HFFc6 (cell line): ENCODE results near the gene HAO1. TPM values are rescaled to one million over a fixed set of nuclear protein-coding genes. Genes with fewer than 3 reads are reported as not detected.

Source experiments
- DNase-seq: peaks from one replicate; pipeline ENCODE4 v3.0.0-alpha.2; 2018
- H3K27ac Mint-ChIP-seq: 2 replicates; pipeline ENCODE4 v1.8.0; 2020; ENCODE audit warnings: mild to moderate bottlenecking, mixed read lengths
- H3K27me3 Mint-ChIP-seq: 2 replicates; pipeline ENCODE4 v1.8.0; 2021; ENCODE audit warnings: mild to moderate bottlenecking, moderate library complexity, mixed read lengths; ENCODE audit not compliant: insufficient read depth
- H3K36me3 Mint-ChIP-seq: 2 replicates; pipeline ENCODE4 v1.8.0; 2021; ENCODE audit warnings: low read depth, mixed read lengths
- H3K4me1 Mint-ChIP-seq: 2 replicates; pipeline ENCODE4 v1.8.0; 2020; ENCODE audit warnings: low read depth, mixed read lengths
- H3K4me3 Mint-ChIP-seq: 2 replicates; pipeline ENCODE4 v1.8.0; 2020; ENCODE audit warnings: mild to moderate bottlenecking, moderate library complexity, mixed read lengths
- H3K9me3 Mint-ChIP-seq: 2 replicates; pipeline ENCODE4 v1.8.0; 2020; ENCODE audit warnings: mild to moderate bottlenecking, mixed read lengths
- total RNA-seq, 6 experiments: library from RNA; stranded (reverse); fragmentation: NEBNext Ultra II Directional; extraction: Animal tissue kit (Norgen Biotek cat#: 25700); gene quantifications; 2 replicates in 1 of 6; 3 replicates in 5 of 6; pipeline ENCODE4 v1.2.3, GENCODE V29; 2021
- TF ChIP-seq, protein P1 (sequence below): fragments of 200-600 bp; sonication (generic); IDR thresholded peaks from 2 replicates; pipeline ENCODE4 v1.5.0; 2021; ENCODE audit warnings: antibody characterized with exemption, mild to moderate bottlenecking

HAO1 gene
- total RNA-seq, 6 experiments from 2014 or later, result not detected

DNA sequence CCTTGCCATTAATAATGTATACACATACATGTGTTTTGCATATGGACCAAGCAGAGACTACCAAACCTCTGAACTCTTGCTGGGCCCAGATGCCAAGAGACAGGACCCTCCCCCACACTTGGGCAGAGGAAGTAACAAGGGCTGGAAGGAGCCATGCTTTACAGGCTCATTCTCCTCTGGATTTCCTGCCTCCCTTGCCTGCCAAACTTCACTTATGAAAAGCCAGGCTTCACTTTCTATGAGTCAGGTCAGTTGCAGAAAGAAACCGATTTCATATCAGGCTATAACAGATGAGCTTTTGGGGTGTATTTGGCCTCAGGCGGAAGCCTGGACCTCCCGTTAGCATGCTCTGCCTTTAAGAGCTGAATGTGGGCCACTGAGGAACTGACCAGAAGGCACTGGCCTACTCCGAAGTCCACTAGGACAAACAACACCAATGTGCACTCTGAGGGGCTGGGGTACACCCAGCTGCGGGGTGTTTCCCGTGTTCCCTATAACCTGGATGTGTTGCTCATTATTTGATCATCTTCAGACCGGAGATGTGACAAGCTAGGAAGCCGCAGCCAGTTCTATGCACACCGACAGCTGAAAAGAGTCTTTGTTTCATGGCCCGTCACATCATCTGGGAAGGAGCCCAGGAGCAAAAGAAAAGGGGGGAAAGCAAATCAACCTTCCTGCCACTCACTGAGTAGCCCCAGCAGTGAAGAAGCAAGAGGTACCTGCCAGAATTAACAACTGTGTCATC, 28.5 kb downstream of the HAO1 start:
- peaks cover 6% of the 10 kb centered on the region for H3K27me3 Mint-ChIP-seq
- H3K9me3 Mint-ChIP-seq, result no peaks in the 10 kb centered on the region
- no peaks in the 10 kb centered on the region for H3K36me3 Mint-ChIP-seq
- H3K4me1 Mint-ChIP-seq, result peaks cover 17% of the 10 kb centered on the region; the same call in 1 of the 2 replicates
- no peak for DNase-seq
- H3K27ac Mint-ChIP-seq, result no peak overlapping the region
- TF ChIP-seq, protein P1, sequence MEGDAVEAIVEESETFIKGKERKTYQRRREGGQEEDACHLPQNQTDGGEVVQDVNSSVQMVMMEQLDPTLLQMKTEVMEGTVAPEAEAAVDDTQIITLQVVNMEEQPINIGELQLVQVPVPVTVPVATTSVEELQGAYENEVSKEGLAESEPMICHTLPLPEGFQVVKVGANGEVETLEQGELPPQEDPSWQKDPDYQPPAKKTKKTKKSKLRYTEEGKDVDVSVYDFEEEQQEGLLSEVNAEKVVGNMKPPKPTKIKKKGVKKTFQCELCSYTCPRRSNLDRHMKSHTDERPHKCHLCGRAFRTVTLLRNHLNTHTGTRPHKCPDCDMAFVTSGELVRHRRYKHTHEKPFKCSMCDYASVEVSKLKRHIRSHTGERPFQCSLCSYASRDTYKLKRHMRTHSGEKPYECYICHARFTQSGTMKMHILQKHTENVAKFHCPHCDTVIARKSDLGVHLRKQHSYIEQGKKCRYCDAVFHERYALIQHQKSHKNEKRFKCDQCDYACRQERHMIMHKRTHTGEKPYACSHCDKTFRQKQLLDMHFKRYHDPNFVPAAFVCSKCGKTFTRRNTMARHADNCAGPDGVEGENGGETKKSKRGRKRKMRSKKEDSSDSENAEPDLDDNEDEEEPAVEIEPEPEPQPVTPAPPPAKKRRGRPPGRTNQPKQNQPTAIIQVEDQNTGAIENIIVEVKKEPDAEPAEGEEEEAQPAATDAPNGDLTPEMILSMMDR, result no peak
- H3K4me3 Mint-ChIP-seq, result no peak overlapping the region

DNA sequence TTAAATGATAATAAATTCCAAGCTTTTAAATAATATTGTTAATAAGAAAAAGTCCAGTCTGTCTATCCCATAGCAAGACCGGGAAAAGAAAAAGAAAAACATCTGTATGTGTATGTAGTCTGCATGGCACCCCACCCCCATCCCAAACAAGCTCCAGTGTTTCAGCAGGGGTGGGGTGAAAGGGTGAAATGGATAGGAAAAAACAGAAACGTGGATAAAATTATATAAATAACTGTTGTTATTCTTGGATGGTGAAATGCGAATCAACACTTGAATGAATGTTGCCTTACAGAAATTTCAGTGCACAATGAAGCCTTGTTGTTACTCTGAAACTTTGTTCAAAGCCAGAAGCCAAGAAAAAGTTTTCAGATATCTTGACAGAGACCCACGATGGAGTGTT, 31.4 kb downstream of the HAO1 start:
- TF ChIP-seq, protein P1, result no peak
- Mint-ChIP-seq H3K4me1 (peaks cover 17% of the 10 kb centered on the region; the same call in 1 of the 2 replicates), H3K9me3 (no peaks in the 10 kb centered on the region), H3K27me3 (peaks cover 7% of the 10 kb centered on the region; the same call in 1 of the 2 replicates), H3K4me3 (no peak overlapping the region), H3K27ac (no peak overlapping the region), H3K36me3 (no peaks in the 10 kb centered on the region)
- no peak for DNase-seq

DNA sequence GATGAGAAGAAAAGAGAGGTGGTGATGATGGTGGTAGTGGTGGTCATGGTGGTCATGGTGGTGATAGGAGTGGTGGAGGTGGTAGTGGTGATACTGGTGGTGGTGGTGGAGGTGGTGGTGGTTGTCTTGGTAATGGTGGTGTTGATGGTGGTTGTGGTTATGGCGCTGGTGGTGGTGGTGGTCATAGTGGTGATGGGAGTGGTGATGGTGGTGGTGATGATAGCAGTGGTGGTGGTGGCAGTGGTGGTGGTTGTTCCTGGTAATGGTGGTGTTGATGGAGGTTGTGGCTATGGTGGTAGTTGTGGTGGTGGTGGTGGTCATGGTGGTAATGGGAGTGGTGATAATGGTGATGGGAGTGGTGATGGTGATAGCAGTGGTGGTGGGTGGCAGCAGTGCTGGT, 36.8 kb downstream of the HAO1 start:
- DNase-seq, result no peak
- Mint-ChIP-seq H3K27ac (no peak overlapping the region), H3K4me3 (no peak overlapping the region), H3K4me1 (no peaks in the 10 kb centered on the region), H3K9me3 (no peaks in the 10 kb centered on the region), H3K27me3 (peaks cover 11% of the 10 kb centered on the region), H3K36me3 (no peaks in the 10 kb centered on the region)
- TF ChIP-seq, protein P1, result no peak

DNA sequence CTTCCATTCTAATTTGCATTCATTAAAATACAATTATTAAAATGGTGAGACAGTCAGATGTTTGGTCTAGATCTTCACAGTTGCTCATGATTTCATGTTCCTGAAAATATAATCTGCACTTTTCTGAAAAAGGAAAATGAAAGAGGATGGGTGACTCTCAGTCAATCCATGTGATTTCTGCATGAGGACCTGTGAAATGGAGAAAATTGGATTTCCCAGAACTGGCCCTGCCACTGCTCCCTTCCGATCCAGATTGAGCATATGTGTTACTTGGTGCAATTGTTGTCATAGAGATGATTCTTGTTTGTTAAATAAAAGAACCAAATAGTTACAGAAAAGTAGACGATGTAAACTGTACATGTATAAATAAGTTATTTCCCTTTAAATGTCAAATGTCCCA, 37.4 kb downstream of the HAO1 start:
- Mint-ChIP-seq H3K27ac (no peak overlapping the region), H3K27me3 (peaks cover 11% of the 10 kb centered on the region), H3K4me3 (no peak overlapping the region), H3K36me3 (no peaks in the 10 kb centered on the region), H3K9me3 (no peaks in the 10 kb centered on the region), H3K4me1 (no peaks in the 10 kb centered on the region)
- TF ChIP-seq, protein P1, result no peak
- DNase-seq, result no peak

DNA sequence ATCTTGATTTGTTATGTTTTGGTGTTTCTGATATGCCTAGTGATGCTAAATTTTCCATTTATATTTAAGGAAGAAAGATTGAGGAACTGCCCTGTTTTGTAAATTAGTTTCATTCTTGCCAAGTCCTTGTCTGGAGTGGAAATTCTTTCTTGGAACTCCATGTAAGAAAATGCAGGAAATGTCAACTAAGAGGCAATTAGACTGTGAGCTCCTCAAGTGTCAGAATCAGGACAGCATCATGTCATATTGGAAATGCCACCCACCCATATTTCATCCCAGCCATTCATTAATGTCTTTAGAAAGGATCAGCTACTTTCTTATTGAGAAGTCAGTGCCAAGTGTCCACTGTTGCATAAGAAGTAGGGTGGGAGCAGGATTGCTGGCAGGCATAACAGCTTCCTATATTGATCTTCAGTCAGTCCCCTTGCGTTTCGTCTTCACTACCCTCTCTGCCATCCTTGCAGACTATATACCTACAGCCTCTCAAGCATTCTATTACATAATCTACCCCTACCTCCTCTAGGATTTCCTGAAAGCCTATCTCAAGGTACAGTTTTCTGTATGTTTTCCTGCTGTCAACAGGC, 42.4 kb downstream of the HAO1 start:
- Mint-ChIP-seq H3K4me3 (no peak overlapping the region), H3K27ac (no peak overlapping the region), H3K27me3 (peaks cover 8% of the 10 kb centered on the region), H3K9me3 (no peaks in the 10 kb centered on the region), H3K4me1 (no peaks in the 10 kb centered on the region), H3K36me3 (no peaks in the 10 kb centered on the region)
- TF ChIP-seq, protein P1, result no peak
- no peak for DNase-seq
